Hepatocyte (in vitro differentiated cells): Measurements from ENCODE around the gene TUBA4B. TPM values are rescaled to one million over a fixed set of nuclear protein-coding genes. Genes with fewer than 3 reads are reported as not detected.

Source experiments
- DNase-seq: peaks from one replicate; pipeline ENCODE4 v3.0.0-alpha.2; 2016; ENCODE audit warnings: low spot score
- H2AFZ ChIP-seq: fragments of 200-600 bp; sonication (generic); 2 replicates; pipeline ENCODE4 v1.6.0; 2016; ENCODE audit warnings: antibody characterized with exemption, mild to moderate bottlenecking
- H3K27ac ChIP-seq: fragments of 200-600 bp; sonication (generic); 2 replicates; pipeline ENCODE4 v1.5.1; 2016; ENCODE audit warnings: mild to moderate bottlenecking
- H3K27me3 ChIP-seq: fragments of 200-600 bp; sonication (generic); 2 replicates; pipeline ENCODE4 v1.6.1; 2016
- H3K36me3 ChIP-seq: fragments of 200-600 bp; sonication (generic); replicated peaks from 2 replicates; pipeline ENCODE4 v1.5.1; 2016; ENCODE audit warnings: low read depth; ENCODE audit not compliant: insufficient read depth
- H3K4me1 ChIP-seq: fragments of 200-600 bp; sonication (generic); 2 replicates; pipeline ENCODE4 v1.5.1; 2016; ENCODE audit warnings: mild to moderate bottlenecking, moderate library complexity; ENCODE audit not compliant: insufficient read depth
- H3K4me2 ChIP-seq: fragments of 200-600 bp; sonication (generic); 2 replicates; pipeline ENCODE4 v1.6.0; 2016
- H3K4me3 ChIP-seq: fragments of 200-600 bp; sonication (generic); 2 replicates; pipeline ENCODE4 v1.5.1; 2016; ENCODE audit warnings: mild to moderate bottlenecking
- H3K79me2 ChIP-seq: fragments of 200-600 bp; sonication (generic); 2 replicates; pipeline ENCODE4 v1.6.0; 2017; ENCODE audit warnings: mild to moderate bottlenecking
- H3K9me2 ChIP-seq: fragments of 200-600 bp; sonication (generic); replicated peaks from 2 replicates; pipeline ENCODE4 v1.6.0; 2017; ENCODE audit warnings: mild to moderate bottlenecking; ENCODE audit not compliant: insufficient read depth
- H3K9me3 ChIP-seq: fragments of 200-600 bp; sonication (generic); 2 replicates; pipeline ENCODE4 v1.5.1; 2016; ENCODE audit warnings: low read depth, mild to moderate bottlenecking
- H4K20me1 ChIP-seq: fragments of 200-600 bp; sonication (generic); 2 replicates; pipeline ENCODE4 v1.6.0; 2016; ENCODE audit warnings: mild to moderate bottlenecking; ENCODE audit not compliant: insufficient read depth, poor library complexity, severe bottlenecking
- CTCF ChIP-seq: fragments of 200-600 bp; sonication (generic); IDR thresholded peaks from 2 replicates; pipeline ENCODE4 v1.5.1; 2016; ENCODE audit warnings: antibody characterized with exemption, mild to moderate bottlenecking; ENCODE audit not compliant: poor library complexity
- EZH2 ChIP-seq: fragments of 200-600 bp; sonication (generic); IDR thresholded peaks from 2 replicates; pipeline ENCODE4 v1.6.1; 2016; ENCODE audit warnings: antibody characterized with exemption, mild to moderate bottlenecking, borderline replicate concordance
- EZH2phosphoT487 ChIP-seq: fragments of 200-600 bp; sonication (generic); IDR thresholded peaks from one replicate; pipeline ENCODE4 v1.6.1; 2018; ENCODE audit warnings: antibody characterized with exemption, mild to moderate bottlenecking, low read depth, moderate library complexity; ENCODE audit not compliant: unreplicated experiment, severe bottlenecking
- WGBS: methylation state at CpG from one replicate; pipeline ENCODE4 v1.1.6; 2016; ENCODE audit warnings: low lambda C conversion rate; ENCODE audit errors: missing lambda C conversion rate; 5-methylcytosine and 5-hydroxymethylcytosine counted together
- polyA plus RNA-seq: library from polyadenylated mRNA; unstranded; fragments of >200 nt; fragmentation: Nextera tagmentation; extraction: Ambion mirVana; gene quantifications from 2 replicates; pipeline ENCODE4 v1.2.1, GENCODE V29; 2016
- total RNA-seq: library from RNA; depleted of rRNA; stranded (reverse); fragments of >200 nt; gene quantifications from 2 replicates; pipeline ENCODE4 v1.2.3, GENCODE V29; 2014

Gene TUBA4B
- total and polyA plus RNA-seq, 2 experiments from 2014 or later, result 0.13 TPM; not detected in 1

- no peak overlapping the region for H2AFZ ChIP-seq
- H3K27ac ChIP-seq, result no peak overlapping the region
- H4K20me1 ChIP-seq, result no peaks in the 10 kb centered on the region
- H3K36me3 ChIP-seq, result no peaks in the 10 kb centered on the region
- no peaks in the 10 kb centered on the region for H3K4me1 ChIP-seq
- no peaks in the 10 kb centered on the region for H3K9me2 ChIP-seq
- H3K27me3 ChIP-seq, result peaks cover 18% of the 10 kb centered on the region
- H3K79me2 ChIP-seq, result no peaks in the 10 kb centered on the region
- WGBS, result 81% methylated on average over 5 of the region's 5 CpGs
- H3K9me3 ChIP-seq, result no peaks in the 10 kb centered on the region
- H3K4me3 ChIP-seq, result no peak overlapping the region
- no peak overlapping the region for H3K4me2 ChIP-seq
- DNase-seq, result no peak
- no peak for TF ChIP-seq EZH2
- TF ChIP-seq CTCF, result no peak
- TF ChIP-seq EZH2phosphoT487, result no peak
Observed at GRCh38 chr2:219261024-219261855, 8.2 kb downstream of the TUBA4B start.

- TF ChIP-seq EZH2phosphoT487 (no peak), CTCF (no peak), EZH2 (no peak)
- peaks cover 6% of the 10 kb centered on the region for H3K27me3 ChIP-seq
- H4K20me1 ChIP-seq, result no peaks in the 10 kb centered on the region
- no peak overlapping the region for H3K4me3 ChIP-seq
- H3K9me3 ChIP-seq, result no peaks in the 10 kb centered on the region
- no peak for DNase-seq
- H3K27ac ChIP-seq, result no peak overlapping the region
- no peaks in the 10 kb centered on the region for H3K4me1 ChIP-seq
- H3K36me3 ChIP-seq, result no peaks in the 10 kb centered on the region
- H3K4me2 ChIP-seq, result no peak overlapping the region
- no peaks in the 10 kb centered on the region for H3K79me2 ChIP-seq
- WGBS, result 70% methylated on average over 5 of the region's 5 CpGs
- H3K9me2 ChIP-seq, result no peaks in the 10 kb centered on the region
- H2AFZ ChIP-seq, result no peak overlapping the region
Observed at GRCh38 chr2:219266232-219266631, 13.2 kb downstream of the TUBA4B start.

GRCh38 chr2:219266886-219267285 lies 13.8 kb downstream of the TUBA4B start:
- Histone ChIP-seq H2AFZ (no peak overlapping the region), H3K4me1 (no peaks in the 10 kb centered on the region), H4K20me1 (no peaks in the 10 kb centered on the region), H3K4me3 (no peak overlapping the region), H3K79me2 (no peaks in the 10 kb centered on the region), H3K27ac (no peak overlapping the region), H3K9me2 (no peaks in the 10 kb centered on the region), H3K9me3 (no peaks in the 10 kb centered on the region), H3K36me3 (no peaks in the 10 kb centered on the region), H3K27me3 (no peaks in the 10 kb centered on the region), H3K4me2 (no peak overlapping the region)
- TF ChIP-seq EZH2phosphoT487 (no peak), CTCF (no peak), EZH2 (no peak)
- no peak for DNase-seq
- 89% methylated on average over 1 of the region's 1 CpG for WGBS
